ENCODE data around the gene SLC47A1. TPM values are rescaled to one million over a fixed set of nuclear protein-coding genes. Genes with fewer than 3 reads are reported as not detected.
"Not testable (repeated sequence)": the region's sequence is repeated elsewhere in the genome, so short reads cannot be mapped to it uniquely, and the experiment has no call there.

SLC47A1 gene
- polyA plus RNA-seq, 1 donor (not counting 4 experiments of a cell fraction or from before 2014, with no cell fraction given), result 0.07 TPM

DNA sequence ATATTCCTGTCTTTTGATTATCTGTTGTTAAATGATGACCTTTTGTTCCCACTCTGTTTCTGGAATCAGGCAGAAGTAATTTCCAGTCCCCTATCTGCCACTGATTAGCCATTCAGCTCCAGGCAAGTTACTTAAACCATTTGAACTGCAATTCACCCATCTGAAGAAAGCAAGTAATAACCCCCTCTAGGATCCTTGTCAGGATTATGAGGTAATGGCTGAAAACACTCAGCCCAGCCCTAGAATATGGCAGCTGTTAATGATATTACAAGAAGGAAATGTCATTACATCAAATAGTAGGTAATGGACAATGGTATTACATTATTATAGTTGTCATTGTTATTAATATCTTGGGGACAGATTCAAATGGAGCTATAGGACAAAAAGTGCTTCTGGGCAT lies 16.0 kb upstream of the SLC47A1 start:
- H3K27ac ChIP-seq (ENCODE audit: control insufficient read depth, insufficient read depth, low read length), result no peak overlapping the region
- H4K20me1 ChIP-seq (ENCODE audit: control insufficient read depth, extremely low read depth, insufficient read depth, low read length), result no peaks in the 10 kb centered on the region
- no peak overlapping the region for H2AFZ ChIP-seq (ENCODE audit: control insufficient read depth, low read length)
- DNase-seq (ENCODE audit: low read depth, low spot score) (no peak), FAIRE-seq (no peak)
- H3K9me1 ChIP-seq (ENCODE audit: control insufficient read depth, extremely low read depth, insufficient read depth, low read length), result no peaks in the 10 kb centered on the region
- H3K4me3 ChIP-seq (ENCODE audit: control insufficient read depth in 2 of 3, extremely low read depth in 1 of 3, insufficient read depth in 2 of 3, low read depth in 1 of 3, low read length in 3 of 3), result no peak overlapping the region
- no peaks in the 10 kb centered on the region for H3K9me3 ChIP-seq (ENCODE audit: control insufficient read depth, low read depth, low read length)
- dilution Hi-C loops (cut with MboI; ENCODE audit: extremely low pct_ligation_motif_present, low sequenced_read_pairs), result no loop called here
- no peak overlapping the region for H3K4me2 ChIP-seq (ENCODE audit: control insufficient read depth, extremely low read depth, insufficient read depth, low read depth, low read length)
- no peaks in the 10 kb centered on the region for H3K79me2 ChIP-seq (ENCODE audit: control insufficient read depth, insufficient read depth, low read length)
- TF ChIP-seq EZH2 (IDR thresholded peaks at IDR 0.05; ENCODE audit: low read length), result no peak
- TF ChIP-seq, protein P1, sequence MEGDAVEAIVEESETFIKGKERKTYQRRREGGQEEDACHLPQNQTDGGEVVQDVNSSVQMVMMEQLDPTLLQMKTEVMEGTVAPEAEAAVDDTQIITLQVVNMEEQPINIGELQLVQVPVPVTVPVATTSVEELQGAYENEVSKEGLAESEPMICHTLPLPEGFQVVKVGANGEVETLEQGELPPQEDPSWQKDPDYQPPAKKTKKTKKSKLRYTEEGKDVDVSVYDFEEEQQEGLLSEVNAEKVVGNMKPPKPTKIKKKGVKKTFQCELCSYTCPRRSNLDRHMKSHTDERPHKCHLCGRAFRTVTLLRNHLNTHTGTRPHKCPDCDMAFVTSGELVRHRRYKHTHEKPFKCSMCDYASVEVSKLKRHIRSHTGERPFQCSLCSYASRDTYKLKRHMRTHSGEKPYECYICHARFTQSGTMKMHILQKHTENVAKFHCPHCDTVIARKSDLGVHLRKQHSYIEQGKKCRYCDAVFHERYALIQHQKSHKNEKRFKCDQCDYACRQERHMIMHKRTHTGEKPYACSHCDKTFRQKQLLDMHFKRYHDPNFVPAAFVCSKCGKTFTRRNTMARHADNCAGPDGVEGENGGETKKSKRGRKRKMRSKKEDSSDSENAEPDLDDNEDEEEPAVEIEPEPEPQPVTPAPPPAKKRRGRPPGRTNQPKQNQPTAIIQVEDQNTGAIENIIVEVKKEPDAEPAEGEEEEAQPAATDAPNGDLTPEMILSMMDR (optimal IDR thresholded peaks at IDR 0.05 in 1 of 3, IDR thresholded peaks at IDR 0.05 in 1 of 3, conservative IDR thresholded peaks at IDR 0.05 in 1 of 3; ENCODE audit: extremely low read depth in 1 of 3, insufficient read depth in 2 of 3, low read length in 3 of 3), result no peak
- no peaks in the 10 kb centered on the region for H3K36me3 ChIP-seq (ENCODE audit: control insufficient read depth in 2 of 2, extremely low read depth in 1 of 2, insufficient read depth in 2 of 2, low read length in 2 of 2)
- peaks cover 3% of the 10 kb centered on the region for H3K27me3 ChIP-seq (ENCODE audit: control insufficient read depth, extremely low read depth, insufficient read depth, low read length)
- no peak overlapping the region for H3K9ac ChIP-seq (ENCODE audit: control insufficient read depth, extremely low read depth, insufficient read depth, low read length)
- no peaks in the 10 kb centered on the region for H3K4me1 ChIP-seq (ENCODE audit: control insufficient read depth, extremely low read depth, insufficient read depth, low read length)

DNA sequence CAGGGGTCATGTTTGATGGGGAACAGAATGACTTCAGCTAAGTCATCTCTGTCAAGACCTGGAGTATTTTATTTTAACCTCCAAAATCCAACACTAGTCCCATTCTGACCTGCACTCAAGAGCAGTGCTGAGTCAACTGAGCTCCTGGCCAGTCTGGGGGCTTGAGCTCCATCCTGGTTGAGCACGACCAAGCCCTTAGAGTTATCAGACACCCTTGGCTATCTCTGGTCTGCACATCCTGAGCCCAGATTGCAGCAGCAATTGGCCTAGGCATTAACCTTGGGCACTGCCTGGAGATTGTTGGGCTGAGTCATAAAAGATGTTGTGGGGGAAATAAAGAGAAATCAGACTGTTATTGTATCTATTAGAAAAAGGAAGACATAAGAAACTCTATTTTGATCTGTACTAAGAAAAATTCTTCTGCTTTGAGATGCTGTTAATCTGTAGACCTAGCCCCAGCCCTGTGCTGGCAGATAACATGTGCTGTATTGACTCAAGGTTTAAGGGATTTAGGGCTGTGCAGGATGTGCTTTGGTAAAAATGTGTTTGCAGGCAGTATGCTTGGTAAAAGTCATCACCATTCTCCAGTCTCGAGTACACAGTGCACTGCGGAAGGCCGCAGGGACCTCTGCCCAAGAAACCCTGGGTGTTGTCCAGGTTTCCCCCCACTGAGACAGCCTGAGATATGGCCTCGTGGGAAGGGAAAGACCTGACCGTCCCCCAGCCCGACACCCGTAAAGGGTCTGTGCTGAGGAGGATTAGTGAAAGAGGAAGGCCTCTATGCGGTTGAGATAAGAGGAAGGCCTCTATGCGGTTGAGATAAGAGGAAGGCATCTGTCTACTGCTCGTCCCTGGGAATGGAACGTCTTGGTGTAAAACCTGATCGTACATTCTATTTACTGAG lies 14.0 kb upstream of the SLC47A1 start:
- H4K20me1 ChIP-seq (ENCODE audit: control insufficient read depth, extremely low read depth, insufficient read depth, low read length); H3K9me1 ChIP-seq (ENCODE audit: control insufficient read depth, extremely low read depth, insufficient read depth, low read length); dilution Hi-C loops (cut with MboI; ENCODE audit: extremely low pct_ligation_motif_present, low sequenced_read_pairs); DNase-seq (ENCODE audit: low read depth, low spot score); H2AFZ ChIP-seq (ENCODE audit: control insufficient read depth, low read length); FAIRE-seq; H3K4me1 ChIP-seq (ENCODE audit: control insufficient read depth, extremely low read depth, insufficient read depth, low read length); H3K9me3 ChIP-seq (ENCODE audit: control insufficient read depth, low read depth, low read length); H3K9ac ChIP-seq (ENCODE audit: control insufficient read depth, extremely low read depth, insufficient read depth, low read length); H3K4me2 ChIP-seq (ENCODE audit: control insufficient read depth, extremely low read depth, insufficient read depth, low read depth, low read length); H3K36me3 ChIP-seq (ENCODE audit: control insufficient read depth in 2 of 2, extremely low read depth in 1 of 2, insufficient read depth in 2 of 2, low read length in 2 of 2); H3K79me2 ChIP-seq (ENCODE audit: control insufficient read depth, insufficient read depth, low read length); H3K4me3 ChIP-seq (ENCODE audit: control insufficient read depth in 2 of 3, extremely low read depth in 1 of 3, insufficient read depth in 2 of 3, low read depth in 1 of 3, low read length in 3 of 3); H3K27me3 ChIP-seq (ENCODE audit: control insufficient read depth, extremely low read depth, insufficient read depth, low read length); H3K27ac ChIP-seq (ENCODE audit: control insufficient read depth, insufficient read depth, low read length): not testable (repeated sequence)
